GM19023 (cell line): ENCODE data around the gene IGSF22.

Source experiments
- ATAC-seq: cut with Tn5 transposase; IDR thresholded peaks from one replicate; pipeline ENCODE4 v1.9.1; 2021; ENCODE audit warnings: mild to moderate bottlenecking, moderate library complexity; ENCODE audit not compliant: unreplicated experiment

IGSF22 gene

DNA sequence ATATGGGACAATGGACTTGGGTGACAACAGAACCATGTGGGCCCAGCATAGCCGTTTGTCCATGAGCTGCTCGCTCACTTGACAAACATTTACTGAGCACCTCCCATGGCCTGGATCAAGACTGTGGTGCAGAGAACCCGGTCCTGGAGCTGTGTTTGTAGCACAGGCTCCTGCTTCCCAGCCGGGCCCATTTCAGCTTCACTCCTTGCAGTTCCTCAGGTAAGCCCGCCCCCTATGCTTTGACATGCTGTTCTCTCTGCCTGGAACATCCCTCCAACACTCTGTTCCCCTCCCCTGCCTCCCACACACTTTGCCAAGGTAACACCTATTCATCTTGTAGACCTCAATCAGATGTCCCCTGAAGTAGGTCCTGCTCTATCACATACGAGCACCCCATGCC is 19.3 kb upstream of the IGSF22 start:
- no peak for ATAC-seq

DNA sequence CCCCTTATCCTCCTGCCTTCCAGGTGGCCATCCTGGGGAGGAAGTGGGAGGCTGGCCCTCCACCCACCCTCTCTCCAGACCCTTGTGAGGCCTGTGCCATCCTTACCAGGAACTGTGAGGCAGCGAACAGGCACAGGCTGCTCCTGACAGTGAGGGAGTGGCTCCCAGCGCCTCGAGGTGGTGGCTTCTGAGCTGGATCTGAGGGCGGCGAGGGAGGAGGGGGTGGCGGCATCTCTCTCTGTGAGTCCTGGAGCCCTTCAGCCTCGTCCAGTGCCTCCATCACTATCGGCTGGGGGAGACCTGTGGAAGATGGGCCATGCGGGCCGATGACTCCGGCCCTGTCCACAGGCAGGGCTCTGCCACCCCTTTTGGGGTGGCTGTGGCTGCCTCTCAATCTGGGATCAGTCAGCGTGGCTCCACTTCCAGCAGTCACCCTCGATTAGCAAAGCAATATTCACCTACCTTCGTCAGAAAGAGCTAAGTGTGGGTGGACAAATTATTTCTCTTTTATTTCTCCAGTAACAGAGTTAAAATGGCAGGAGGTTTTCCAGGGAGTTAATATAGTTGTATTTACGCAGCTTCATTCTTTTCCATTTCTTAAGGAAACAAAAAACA is 18.0 kb upstream of the IGSF22 start:
- no peak for ATAC-seq

DNA sequence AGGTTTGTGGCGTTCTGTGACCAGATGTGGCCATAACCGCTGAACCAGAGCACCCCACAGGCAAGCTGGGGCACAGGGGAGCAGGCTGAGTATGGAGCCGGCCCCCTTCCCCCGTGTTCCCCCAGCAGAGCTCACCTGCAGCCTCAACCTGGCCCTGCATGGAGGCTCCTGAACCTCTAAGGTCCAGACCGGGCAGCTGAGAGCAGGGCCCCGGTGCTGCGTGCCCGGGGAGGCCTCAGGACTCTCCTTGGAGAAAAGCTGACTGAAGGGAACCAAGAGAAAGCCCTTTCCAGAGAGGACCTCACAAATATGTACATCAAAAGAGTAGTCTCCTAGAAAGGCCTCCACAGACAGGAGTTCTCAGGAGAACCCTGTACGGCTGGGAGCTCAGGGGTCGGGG is 17.4 kb upstream of the IGSF22 start:
- ATAC-seq, result no peak

DNA sequence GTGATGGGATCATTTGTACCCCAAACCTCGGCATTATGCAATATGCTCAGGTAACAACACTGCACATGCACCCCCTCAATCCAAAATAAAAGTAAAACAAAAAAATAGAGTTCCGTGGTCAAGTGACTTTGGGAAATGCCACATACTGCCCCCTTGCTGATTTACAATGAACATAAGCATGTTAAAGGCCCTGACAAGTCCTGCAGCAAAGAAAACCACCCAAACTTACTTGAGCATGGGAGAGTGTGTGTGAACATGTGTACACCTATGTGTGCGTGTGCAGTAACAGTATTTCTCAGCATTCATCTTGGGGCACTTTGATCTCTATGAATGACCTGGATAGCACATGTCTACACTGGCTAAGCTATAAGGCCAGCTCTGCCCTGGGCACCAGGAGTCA is 15.8 kb upstream of the IGSF22 start:
- ATAC-seq, result no peak

DNA sequence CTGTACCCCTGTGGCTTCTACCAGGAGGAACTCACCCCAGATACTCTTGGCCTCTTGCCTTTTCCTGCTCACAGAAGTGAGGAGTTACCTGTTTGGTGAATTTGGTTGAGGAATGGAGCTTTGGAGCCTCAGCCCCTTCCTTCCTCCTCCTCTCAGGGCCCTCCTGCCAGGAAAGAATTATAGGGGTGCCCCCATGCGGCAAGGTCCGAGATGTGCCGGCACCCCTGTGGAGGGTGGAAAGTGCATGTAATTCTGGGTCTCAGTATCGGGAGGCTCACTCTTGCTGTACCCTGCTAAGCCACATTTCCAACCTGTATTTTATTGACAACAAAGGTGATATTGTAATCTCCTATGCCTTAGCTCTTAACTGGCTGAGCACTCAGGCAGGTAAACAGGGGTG is 13.7 kb upstream of the IGSF22 start:
- no peak for ATAC-seq

DNA sequence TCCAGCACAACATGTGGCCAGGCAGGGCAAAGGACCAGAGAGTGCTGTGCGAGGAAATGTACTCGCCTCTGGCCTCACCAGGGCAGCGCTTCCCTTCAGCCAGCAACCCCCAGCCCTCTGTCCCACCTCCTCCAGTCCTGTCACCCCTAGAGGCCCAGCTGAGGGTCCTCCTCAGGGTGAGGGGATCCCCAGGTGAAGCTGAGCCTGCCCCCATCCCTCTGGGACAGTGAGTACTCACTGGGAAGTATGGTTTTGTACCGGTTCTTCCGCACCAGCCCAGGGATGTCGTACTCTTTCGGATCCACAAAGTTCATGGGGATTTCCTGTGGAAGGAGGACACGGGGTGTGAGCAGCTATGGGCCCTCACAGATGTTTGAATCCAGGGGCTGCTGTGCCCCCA is 11.7 kb upstream of the IGSF22 start:
- no peak for ATAC-seq

DNA sequence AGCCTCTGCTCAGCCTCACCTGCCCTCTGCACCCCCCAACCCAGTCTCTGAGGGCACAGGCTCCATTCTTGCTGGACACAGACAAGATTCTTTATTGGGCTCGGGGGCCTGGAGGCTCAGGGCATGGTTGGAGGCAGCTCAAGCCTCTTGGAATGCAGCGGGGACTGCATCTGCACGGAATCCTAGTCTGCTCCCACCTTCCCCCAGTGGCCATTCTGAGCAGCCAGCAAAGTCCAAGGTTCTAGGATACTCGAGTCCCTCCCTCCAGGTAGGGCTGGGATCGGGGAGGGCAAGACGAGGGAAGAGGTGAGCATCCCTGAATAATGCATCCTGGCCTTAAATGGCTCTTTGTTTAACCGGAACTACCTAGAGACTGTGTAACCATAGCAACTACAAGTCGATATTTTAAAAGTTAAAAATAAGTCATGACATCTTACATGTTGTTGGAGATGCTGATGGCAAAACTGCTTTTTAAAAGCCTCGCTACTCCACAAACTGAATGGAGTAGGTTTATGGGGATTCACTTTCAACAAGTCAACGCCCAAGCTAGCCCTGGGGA is 10.7 kb upstream of the IGSF22 start:
- no peak for ATAC-seq

DNA sequence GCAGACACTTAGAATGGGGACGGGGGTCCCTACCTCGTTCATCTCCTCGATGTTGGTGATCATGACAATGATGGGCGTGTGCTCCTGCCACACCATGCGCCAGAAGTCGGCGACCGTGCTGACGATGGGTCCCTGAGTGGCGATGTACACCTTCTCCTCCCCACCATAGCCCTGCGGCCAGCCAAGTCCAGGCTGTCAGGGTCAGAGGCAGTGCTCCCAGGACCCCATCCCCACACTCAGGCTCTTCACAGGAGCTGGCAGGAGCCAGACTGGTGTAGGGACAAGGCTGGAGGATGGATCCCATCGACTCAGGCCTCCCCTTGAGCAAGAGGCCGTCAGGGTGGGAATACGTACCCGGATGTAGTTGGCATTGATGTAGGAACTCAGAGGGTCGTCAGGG is 7.2 kb upstream of the IGSF22 start:
- no peak for ATAC-seq

DNA sequence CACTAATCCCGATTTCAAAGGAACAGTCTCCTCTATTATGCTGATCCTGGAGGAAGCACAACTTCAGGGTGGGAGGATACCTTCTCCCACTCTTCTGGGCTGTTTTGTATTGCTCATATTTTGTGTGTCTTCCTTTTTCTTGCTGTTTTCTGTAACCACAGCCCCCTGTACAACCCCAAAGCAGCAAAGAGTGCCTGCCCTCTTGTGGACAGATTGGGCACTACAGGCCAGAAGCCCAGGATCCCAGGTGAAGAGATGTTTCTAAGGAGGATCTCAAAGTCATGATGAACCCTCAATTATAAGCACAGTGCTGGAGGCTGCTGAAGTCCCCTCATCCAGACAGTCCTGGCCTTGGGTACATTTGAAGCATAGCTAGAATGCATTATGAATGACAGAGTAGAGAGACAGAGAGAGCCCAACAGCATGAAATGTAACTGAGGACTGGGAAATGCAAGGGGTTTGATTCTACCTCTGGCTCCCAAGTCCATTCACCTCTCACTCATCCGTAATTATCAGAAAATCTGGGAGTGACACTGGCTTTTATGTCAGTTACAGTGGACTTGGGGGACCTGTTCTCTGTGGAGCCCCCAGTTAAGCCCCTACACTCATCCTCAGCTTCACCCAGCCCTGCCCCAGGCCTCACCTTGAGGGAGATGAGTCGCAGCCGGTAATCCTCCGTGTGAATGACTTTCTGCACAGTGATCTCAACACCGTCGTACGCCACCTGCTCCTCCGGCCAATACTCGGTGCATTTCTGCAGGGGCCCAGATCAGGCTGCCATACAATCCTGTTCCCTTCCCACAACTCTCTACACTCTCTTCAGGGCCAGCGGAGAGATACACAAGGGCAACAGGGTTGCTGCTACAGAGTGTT is 6.2 kb upstream of the IGSF22 start:
- peak; percentile 63 for ATAC-seq

DNA sequence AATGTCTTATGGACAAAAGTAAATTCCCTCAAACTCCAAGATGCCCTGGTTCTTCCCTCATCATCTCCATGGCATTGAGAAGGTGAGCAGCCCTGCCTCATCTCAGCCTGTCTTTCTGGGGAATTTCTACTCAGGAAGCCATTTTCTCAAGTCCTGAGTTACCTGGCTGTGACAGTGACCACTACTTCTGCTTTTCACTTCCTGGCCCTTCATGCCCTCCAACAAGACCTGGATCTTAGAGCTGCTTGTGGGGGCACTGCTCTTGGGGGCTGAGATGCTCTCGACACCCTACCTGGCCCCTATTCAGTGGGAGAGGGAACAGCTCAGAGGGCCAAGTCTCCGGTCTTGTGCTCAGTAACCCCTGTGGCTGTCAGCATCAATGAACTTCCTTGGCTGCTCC is 5.5 kb upstream of the IGSF22 start:
- no peak for ATAC-seq

DNA sequence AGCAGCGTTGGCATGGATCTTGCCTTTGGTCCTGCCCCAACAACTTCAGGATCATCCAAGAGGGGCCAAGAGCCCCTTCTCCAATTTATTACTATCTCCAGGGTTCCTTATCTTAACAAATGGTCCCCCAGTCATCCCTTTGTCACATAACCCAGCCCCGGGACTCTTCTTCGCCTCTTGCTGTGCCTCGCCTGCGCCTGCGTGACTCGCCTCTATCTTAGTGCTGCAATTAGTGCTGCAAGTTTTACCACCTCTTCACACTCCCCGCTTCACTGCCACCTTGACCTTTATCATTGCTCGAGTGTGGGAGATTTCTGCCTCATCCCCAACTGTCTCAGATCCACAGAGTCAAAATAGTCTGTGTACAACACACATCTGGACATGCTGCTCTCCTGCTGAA is 4.0 kb upstream of the IGSF22 start:
- ATAC-seq, result no peak

DNA sequence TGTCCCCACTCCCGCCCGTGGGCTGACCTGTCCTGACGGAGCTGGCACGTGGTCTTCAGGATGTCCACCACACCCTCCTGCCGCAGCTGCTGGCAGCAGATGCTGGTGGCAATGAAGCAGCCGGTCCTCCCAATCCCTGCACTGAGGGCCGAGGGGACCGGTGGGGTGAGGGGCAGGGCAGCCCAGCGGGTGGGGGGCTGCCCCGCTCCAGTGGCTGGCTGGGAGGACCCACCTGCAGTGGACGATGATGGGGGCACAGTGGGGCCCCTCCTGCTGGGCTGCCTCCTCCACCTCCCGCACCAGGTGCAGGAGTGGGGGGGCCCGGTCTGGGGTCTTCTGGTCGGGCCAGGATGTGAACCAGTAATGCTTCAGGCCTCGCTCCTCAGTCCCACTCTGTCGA is 3.4 kb upstream of the IGSF22 start:
- ATAC-seq, result no peak

DNA sequence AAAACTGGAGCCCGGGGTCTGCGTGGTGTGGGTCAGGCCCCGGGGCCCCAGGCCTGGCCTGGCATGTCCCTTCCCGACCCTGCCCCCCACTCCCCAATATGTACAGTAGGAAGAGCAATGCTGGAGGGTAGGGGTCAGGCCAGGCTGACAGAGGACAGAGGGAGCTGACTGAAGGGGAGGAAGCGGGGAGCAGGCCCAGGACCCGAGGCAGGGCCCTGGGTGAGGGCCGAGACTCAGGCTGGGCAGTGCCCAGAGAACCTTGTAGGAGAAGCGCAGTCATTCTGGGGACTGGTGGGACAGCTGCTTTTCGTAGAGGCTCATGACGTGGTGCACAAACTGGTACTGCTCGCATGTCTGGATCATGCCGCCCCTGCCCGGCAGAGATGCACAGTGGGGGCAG is 2.7 kb upstream of the IGSF22 start:
- ATAC-seq, result no peak

DNA sequence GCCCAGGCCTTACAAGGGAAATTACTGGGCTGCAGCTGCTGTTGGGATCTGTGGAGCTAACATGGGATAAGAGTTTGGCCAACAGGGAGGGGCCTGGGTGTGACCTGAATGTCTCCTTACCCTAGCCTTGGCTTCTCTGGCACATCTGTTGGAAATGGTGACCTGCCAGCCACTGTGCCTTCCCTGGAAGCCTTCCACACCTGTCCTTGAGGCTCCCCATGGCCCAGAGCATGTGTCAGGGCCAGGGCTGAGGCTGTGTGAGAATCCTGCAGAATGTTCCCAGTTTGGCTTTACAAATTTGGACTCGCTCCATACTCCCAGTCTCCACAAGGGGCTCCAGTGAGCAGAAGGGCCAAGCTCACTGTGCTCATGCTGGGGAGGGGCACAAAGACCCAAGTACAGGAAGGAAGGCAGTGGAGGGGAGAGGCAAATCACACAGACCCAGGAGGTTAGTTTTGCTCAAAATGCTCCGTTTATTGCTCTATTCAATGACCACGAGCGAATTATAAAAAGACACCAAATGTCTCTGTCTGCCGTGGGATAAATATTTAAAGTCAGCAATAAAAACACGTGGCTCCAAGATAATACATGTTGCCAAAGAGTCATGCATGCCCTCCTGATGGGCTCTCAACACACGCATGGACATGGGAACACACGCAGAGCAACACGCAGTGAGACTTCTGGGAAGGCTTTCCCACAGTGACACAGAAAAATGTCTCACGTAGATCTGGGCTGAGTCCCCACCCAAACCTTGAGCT is 1.7 kb upstream of the IGSF22 start:
- ATAC-seq, result no peak

DNA sequence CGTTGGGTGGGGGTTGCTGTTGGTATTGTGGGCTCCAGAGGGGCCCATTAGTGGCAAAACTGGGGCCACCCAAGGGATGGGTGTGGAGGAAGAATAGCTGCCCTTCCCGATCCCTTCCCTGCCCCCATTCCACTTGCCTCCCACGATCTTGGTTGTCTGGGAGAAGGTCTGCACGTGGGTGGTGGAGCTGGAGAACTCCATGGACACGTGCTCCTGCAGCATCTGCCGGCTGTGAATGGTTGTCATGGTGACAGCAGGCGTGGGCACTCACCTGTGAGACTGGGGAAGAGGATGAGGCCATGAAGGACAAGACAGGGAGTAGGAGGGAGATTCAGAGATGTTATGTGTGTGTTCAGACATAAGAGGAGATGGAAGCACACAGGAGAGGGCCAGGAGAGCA is 2.0 kb downstream of the IGSF22 start:
- no peak for ATAC-seq

DNA sequence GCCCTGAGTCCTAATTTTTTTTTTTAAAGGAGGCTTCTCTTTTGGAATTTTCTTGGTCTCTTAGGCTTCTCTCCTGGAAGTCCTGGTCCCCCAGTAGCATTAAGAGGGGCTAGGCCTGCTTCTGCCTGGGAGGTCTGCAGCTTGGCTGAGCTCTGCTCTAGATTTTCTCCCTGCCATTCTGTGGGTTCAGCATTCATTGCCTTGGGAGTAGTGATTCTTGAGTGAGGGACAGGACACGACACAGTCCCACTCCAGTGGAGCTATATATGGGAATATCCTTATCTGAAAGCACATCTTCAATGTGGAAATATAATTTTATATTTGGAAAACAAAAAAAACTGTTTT is 3.7 kb downstream of the IGSF22 start:
- no peak for ATAC-seq

DNA sequence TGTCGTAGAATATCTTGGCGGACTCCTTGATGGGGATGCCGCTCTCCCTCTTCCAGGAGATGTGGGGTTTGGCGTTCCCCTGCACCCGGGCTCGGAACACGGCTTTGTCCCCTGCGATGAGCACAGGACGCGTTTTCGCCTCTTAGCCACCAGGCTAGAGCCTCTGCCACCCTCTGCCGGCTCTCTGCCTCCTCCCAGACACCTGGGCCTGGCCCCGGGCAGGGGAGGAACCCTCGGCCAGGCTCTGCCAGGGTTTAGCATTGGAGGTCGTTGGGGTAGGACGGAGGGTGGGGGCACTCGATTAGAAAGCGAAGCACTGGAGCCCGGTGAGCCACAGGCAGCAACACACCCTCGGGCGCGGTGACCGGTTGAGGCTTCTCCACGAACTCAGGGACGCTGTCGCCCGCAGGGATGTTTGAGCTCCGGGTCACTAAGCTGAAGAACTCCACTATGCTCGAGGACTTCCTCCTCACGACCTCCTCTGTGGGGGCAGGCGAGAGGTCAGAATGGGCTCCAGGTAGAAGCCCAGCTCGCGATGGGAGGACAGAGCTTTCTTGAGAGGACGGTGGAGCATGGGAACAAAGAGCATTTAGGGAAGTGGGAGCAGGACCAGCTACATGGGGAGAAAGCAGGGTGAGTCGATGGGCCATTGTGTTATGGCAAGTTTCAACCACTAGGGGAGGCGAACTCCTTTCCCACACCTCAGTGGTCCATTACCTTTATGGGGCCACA is 4.3 kb downstream of the IGSF22 start:
- ATAC-seq, result peak; percentile 62

DNA sequence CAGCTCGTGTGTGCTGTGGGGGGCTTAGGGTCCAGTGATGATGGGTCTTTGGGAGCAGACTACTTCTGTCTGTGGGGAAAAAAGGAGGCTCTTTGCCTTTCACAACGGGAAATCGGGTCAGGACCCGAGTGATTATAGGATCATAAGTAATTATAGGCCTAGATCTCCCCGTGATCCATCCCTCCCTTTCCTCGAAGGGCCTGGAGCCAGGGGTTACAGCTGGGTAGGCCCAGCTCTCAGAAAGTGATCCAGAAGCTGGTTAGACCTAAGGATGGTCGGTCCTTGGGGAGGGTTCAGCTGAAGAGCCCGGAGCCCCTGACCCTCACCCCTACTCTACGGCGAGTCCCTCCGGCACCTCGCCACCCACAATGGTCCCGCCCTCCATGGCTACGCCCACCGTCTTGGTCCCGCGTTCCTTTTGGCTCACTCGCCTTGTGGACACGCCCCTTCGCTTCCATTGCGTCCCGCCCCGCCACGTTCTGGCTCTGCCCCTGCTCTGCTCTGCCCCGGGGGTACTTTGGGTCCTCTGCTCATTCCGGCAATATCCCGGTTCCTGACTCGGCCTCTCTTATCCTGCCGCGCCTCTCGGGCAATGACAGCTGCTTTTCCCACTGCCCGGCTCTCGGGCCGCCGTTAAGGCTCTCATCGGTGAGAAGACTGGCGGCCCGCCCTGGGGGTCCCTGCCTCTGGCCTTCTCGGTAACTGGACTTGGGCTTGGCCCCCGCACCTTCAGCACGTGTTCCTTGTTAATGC is 5.0 kb downstream of the IGSF22 start:
- ATAC-seq, result peak; percentile 79

DNA sequence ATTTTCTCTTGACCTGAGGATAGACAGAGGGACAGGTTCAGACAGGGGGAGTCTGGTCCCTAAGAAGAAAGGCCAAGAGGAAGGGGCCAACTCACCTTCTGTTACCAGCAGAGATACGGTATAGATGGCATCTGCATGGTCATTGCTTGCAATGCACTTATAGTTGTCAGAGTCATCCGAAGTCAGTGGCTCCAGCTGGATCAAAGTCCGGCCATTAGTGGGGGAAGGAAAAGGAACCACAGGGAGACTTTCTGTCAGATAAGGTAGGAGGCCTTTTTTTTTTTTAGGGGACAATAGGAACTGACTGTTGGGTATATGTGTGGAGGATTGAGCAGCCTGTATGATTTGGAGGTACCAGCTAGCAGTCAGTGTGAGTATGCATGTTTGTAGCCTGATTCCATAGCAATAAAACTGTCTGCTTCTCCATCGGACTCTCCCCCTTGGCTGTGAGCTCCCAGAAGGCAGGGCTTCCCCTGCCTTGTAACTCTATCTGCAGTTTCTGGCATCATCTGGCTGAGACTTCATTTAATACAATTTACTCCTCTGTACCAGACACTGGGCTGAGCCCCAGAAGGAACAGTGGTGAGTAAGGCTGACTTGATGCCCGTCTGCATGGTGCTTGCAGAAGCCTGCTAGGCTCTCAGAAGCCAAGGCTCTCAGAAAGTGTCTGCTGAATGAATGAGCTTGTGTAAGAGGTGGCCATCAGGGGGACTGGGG is 5.7 kb downstream of the IGSF22 start:
- no peak for ATAC-seq

DNA sequence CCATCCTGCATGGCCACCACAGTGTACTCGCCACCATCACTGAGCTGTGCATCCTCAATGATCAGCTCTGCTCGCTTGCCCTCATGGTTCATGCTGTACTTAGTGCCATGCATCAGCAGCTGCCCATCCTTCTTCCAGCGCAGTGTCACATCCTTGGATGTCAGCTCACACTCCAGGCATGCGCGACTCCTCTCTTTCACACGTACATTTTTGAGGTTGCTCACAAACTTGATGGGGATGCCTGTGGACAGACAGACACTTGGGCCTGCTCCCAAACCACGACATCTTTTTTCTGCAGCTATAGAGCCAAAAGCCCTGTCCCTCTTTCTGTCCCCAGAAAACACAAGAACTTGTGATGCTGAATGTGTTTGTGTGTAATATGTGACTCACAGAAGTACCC is 10.5 kb downstream of the IGSF22 start:
- no peak for ATAC-seq
